Skeletal muscle tissue (tissue), 4 donors: ENCODE results near the gene LRRC71. TPM values are rescaled to one million over a fixed set of nuclear protein-coding genes. Genes with fewer than 3 reads are reported as not detected.
"Not testable (repeated sequence)": the region's sequence is repeated elsewhere in the genome, so short reads cannot be mapped to it uniquely, and the experiment has no call there.

Source experiments
- H3K27ac ChIP-seq: one replicate; pipeline ENCODE4 v1.7.0; 2013; ENCODE audit warnings: mild to moderate bottlenecking, low read depth, low read length, inconsistent platforms
- H3K27me3 ChIP-seq, 3 donors: one replicate each; pipeline ENCODE4 v1.7.0; 2013; ENCODE audit warnings: low read length in 3 of 3; ENCODE audit not compliant: control insufficient read depth in 3 of 3, insufficient read depth in 3 of 3
- H3K36me3 ChIP-seq, 3 donors: one replicate each; pipeline ENCODE4 v1.7.0; 2013; ENCODE audit warnings: low read length in 3 of 3; ENCODE audit not compliant: control insufficient read depth in 3 of 3, insufficient read depth in 3 of 3
- H3K4me1 ChIP-seq, 3 donors: one replicate each; pipeline ENCODE4 v1.7.0; 2013; ENCODE audit warnings: low read length in 3 of 3, mild to moderate bottlenecking in 3 of 3; ENCODE audit not compliant: control insufficient read depth in 3 of 3, insufficient read depth in 3 of 3
- H3K4me3 ChIP-seq, 3 donors: one replicate each; pipeline ENCODE4 v1.7.0; 2013; ENCODE audit warnings: low read length in 3 of 3
- H3K9ac ChIP-seq, 3 donors: one replicate each; pipeline ENCODE4 v1.7.0; 2013; ENCODE audit warnings: low read length in 3 of 3, mild to moderate bottlenecking in 3 of 3, moderate library complexity in 2 of 3, low read depth in 1 of 3
- H3K9me3 ChIP-seq, 3 donors: one replicate each; pipeline ENCODE4 v1.7.0; 2013; ENCODE audit warnings: low read length in 3 of 3; ENCODE audit not compliant: control insufficient read depth in 3 of 3
- total RNA-seq: library from RNA; depleted of rRNA; stranded (reverse); fragments of >200 nt; gene quantifications from one replicate; pipeline ENCODE4 v1.2.3, GENCODE V29; 2014
- donor health status: Osteomylitis.

LRRC71 gene
- total RNA-seq, 1 donor from 2014 or later: not detected

GRCh38 chr1:156925154-156926010 is 5.0 kb downstream of the LRRC71 start:
- no peaks in the 10 kb centered on the region for H3K36me3 ChIP-seq
- peaks cover 73 to 88% (median 83%) of the 10 kb centered on the region in 3 donors for H3K27me3 ChIP-seq
- no peaks in the 10 kb centered on the region for H3K9me3 ChIP-seq

GRCh38 chr1:156926175-156926574 is 5.7 kb downstream of the LRRC71 start:
- Histone ChIP-seq H3K36me3 (no peaks in the 10 kb centered on the region), H3K9me3 (no peaks in the 10 kb centered on the region), H3K9ac (no peak overlapping the region), H3K27ac (no peak overlapping the region), H3K27me3 (peaks cover 73 to 84% (median 77%) of the 10 kb centered on the region in 3 donors), H3K4me1 (peaks cover 11 to 15% (median 13%) of the 10 kb centered on the region in 3 donors), H3K4me3 (no peak overlapping the region)

More at GRCh38 chr1:156925154-156926010, 5.0 kb downstream of the LRRC71 start:
- Histone ChIP-seq H3K27ac (no peak overlapping the region), H3K4me1 (peaks cover 13 to 20% (median 18%) of the 10 kb centered on the region in 3 donors), H3K9ac (no peak overlapping the region), H3K4me3 (no peak overlapping the region)

GRCh38 chr1:156926695-156927094 is 6.3 kb downstream of the LRRC71 start:
- H3K4me1 ChIP-seq: peaks cover 14 to 19% (median 15%) of the 10 kb centered on the region in 3 donors
- H3K9ac ChIP-seq, H3K9me3 ChIP-seq, H3K36me3 ChIP-seq, H3K27ac ChIP-seq, H3K4me3 ChIP-seq: not testable (repeated sequence)
- peaks cover 68 to 78% (median 71%) of the 10 kb centered on the region in 3 donors for H3K27me3 ChIP-seq

GRCh38 chr1:156927215-156928042 is 7.0 kb downstream of the LRRC71 start:
- H3K4me3 ChIP-seq: peak overlapping the region; percentile 15 to 56 (median 20)

GRCh38 chr1:156928043-156928602 is 7.7 kb downstream of the LRRC71 start:
- Histone ChIP-seq H3K9ac (no peak overlapping the region), H3K9me3 (no peaks in the 10 kb centered on the region), H3K4me3 (peak overlapping the region in 1 of 3 donors; percentile 15), H3K27ac (no peak overlapping the region), H3K36me3 (no peaks in the 10 kb centered on the region), H3K4me1 (peaks cover 15 to 23% (median 19%) of the 10 kb centered on the region in 3 donors), H3K27me3 (peaks cover 54 to 64% (median 59%) of the 10 kb centered on the region in 3 donors)

More at GRCh38 chr1:156927215-156928042, 7.0 kb downstream of the LRRC71 start:
- no peaks in the 10 kb centered on the region for H3K9me3 ChIP-seq
- peak overlapping the region in 1 of 3 donors; percentile 33 for H3K9ac ChIP-seq
- H3K4me1 ChIP-seq: peaks cover 15 to 23% (median 19%) of the 10 kb centered on the region in 3 donors
- H3K36me3 ChIP-seq: no peaks in the 10 kb centered on the region
- H3K27ac ChIP-seq: no peak overlapping the region
- peaks cover 61 to 71% (median 66%) of the 10 kb centered on the region in 3 donors for H3K27me3 ChIP-seq

- Histone ChIP-seq H3K27ac (no peak overlapping the region), H3K9ac (no peak overlapping the region), H3K27me3 (peaks cover 44 to 50% (median 46%) of the 10 kb centered on the region in 3 donors), H3K4me3 (no peak overlapping the region), H3K9me3 (no peaks in the 10 kb centered on the region), H3K4me1 (peaks cover 9 to 18% (median 15%) of the 10 kb centered on the region in 3 donors), H3K36me3 (peaks cover 0 to 4% (median 0%) of the 10 kb centered on the region in 3 donors)
These were observed 9.3 kb downstream of the LRRC71 start for GRCh38 chr1:156929596-156930238.

GRCh38 chr1:156930483-156930882 is 10.1 kb downstream of the LRRC71 start:
- no peak overlapping the region for H3K4me3 ChIP-seq
- H3K4me1 ChIP-seq: peaks cover 9 to 18% (median 15%) of the 10 kb centered on the region in 3 donors
- no peak overlapping the region for H3K9ac ChIP-seq
- H3K9me3 ChIP-seq: no peaks in the 10 kb centered on the region
- H3K27me3 ChIP-seq: peaks cover 36 to 42% (median 38%) of the 10 kb centered on the region in 3 donors
- no peak overlapping the region for H3K27ac ChIP-seq
- H3K36me3 ChIP-seq: peaks cover under 1 to 9% (median 5%) of the 10 kb centered on the region in 3 donors

GRCh38 chr1:156931211-156931952 is 10.9 kb downstream of the LRRC71 start:
- Histone ChIP-seq H3K9ac (no peak overlapping the region), H3K27me3 (peaks cover 30 to 34% (median 31%) of the 10 kb centered on the region in 3 donors), H3K9me3 (no peaks in the 10 kb centered on the region), H3K36me3 (peaks cover 8 to 16% (median 13%) of the 10 kb centered on the region in 3 donors), H3K4me1 (peaks cover 9 to 18% (median 15%) of the 10 kb centered on the region in 3 donors), H3K4me3 (peak overlapping the region in 1 of 3 donors; percentile 51), H3K27ac (no peak overlapping the region)
